GM19455 (cell line): ENCODE results near the gene BCL11B.

ENCODE experiments used
- ATAC-seq: cut with Tn5 transposase; IDR thresholded peaks from one replicate; pipeline ENCODE4 v1.9.1; 2021; ENCODE audit not compliant: unreplicated experiment

The BCL11B gene

GRCh38 chr14:99268810-99269707 is 2.9 kb downstream of the BCL11B start:
- no peak for ATAC-seq

- ATAC-seq: no peak
These were observed 3.9 kb downstream of the BCL11B start for GRCh38 chr14:99267837-99268781.

- no peak for ATAC-seq
These were observed 4.6 kb downstream of the BCL11B start for GRCh38 chr14:99267381-99267780.

- ATAC-seq: peak; percentile 70
These were observed 5.5 kb downstream of the BCL11B start for GRCh38 chr14:99266181-99267178.

- ATAC-seq: no peak
These were observed 6.4 kb downstream of the BCL11B start for GRCh38 chr14:99265571-99265970.

- no peak for ATAC-seq
These were observed 7.1 kb downstream of the BCL11B start for GRCh38 chr14:99264691-99265450.

GRCh38 chr14:99263564-99264330 is 8.2 kb downstream of the BCL11B start:
- no peak for ATAC-seq

- ATAC-seq: no peak
These were observed 9.0 kb downstream of the BCL11B start for GRCh38 chr14:99262977-99263448.

GRCh38 chr14:99261912-99262787 is 9.8 kb downstream of the BCL11B start:
- ATAC-seq: no peak

GRCh38 chr14:99260587-99261551 is 11.1 kb downstream of the BCL11B start:
- no peak for ATAC-seq

GRCh38 chr14:99260116-99260515 is 11.9 kb downstream of the BCL11B start:
- no peak for ATAC-seq

GRCh38 chr14:99258876-99259726 is 12.9 kb downstream of the BCL11B start:
- no peak for ATAC-seq

- no peak for ATAC-seq
These were observed 13.6 kb downstream of the BCL11B start for GRCh38 chr14:99258341-99258861.

GRCh38 chr14:99257673-99258221 is 14.2 kb downstream of the BCL11B start:
- no peak for ATAC-seq

- ATAC-seq: no peak
These were observed 14.8 kb downstream of the BCL11B start for GRCh38 chr14:99257122-99257672.
